Measurements from ENCODE around the gene B3GALNT1.
A peak's percentile ranks its signal among the peaks of the same experiment; 100 is the strongest.

B3GALNT1 gene

DNA sequence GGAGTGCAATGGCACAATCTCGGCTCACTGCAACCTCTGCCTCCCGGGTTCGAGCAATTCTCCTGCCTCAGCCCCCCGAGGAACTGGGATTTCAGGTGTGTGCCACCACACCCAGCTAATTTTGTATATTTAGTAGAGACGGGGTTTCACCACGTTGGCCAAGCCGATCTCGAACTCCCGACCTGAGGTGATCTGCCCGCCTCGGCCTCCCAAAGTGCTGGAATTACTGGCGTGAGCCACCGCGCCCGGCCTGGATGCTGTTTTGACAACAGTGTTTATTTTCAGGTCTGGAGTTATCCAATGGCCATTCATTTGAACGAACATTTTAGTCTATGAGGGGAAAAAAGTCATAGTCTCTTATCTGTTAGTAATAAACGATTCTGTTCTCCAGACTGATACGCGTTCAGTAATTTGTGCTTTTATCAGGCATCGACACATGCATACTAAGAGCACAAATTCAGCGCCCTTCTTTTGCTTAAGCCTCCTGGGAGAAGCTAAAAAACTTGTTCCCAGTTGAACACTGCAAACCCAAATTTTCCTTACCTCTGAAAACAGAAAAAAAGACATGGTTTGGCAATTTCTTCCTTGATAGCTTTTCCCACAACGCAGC, 1.3 kb downstream of the B3GALNT1 start:
- ChIA-PET CTCF (interaction anchor here (0.6 kb wide), 1 partner anchor 187 kb away, joined by 3 read pairs; no protein-coding TSS in a partner anchor), POLR2A (ENCODE audit: low non-redundant PET) (no interaction called here)
- TF ChIP-seq CTCF (conservative IDR thresholded peaks at IDR 0.05; ENCODE audit: low read depth) = no peak
- no peak overlapping the region for H3K27ac ChIP-seq
- DNase-seq (ENCODE audit: low spot score) = no peak

- CTCF ChIA-PET = no interaction called here
- POLR2A ChIA-PET (ENCODE audit: low non-redundant PET) = no interaction called here
- TF ChIP-seq CTCF (conservative IDR thresholded peaks at IDR 0.05; ENCODE audit: low read depth) = no peak
- no peak for DNase-seq (ENCODE audit: low spot score)
- H3K27ac ChIP-seq = no peak overlapping the region
These were observed 3.5 kb downstream of the B3GALNT1 start for GRCh38 chr3:161101609-161102008.

GRCh38 chr3:161100994-161101393, 4.2 kb downstream of the B3GALNT1 start:
- H3K27ac ChIP-seq = no peak overlapping the region
- ChIA-PET CTCF (interaction anchor here (0.5 kb wide), 1 partner anchor 50 kb away, joined by 4 read pairs; no protein-coding TSS in a partner anchor), POLR2A (ENCODE audit: low non-redundant PET) (no interaction called here)
- TF ChIP-seq CTCF (conservative IDR thresholded peaks at IDR 0.05; ENCODE audit: low read depth) = no peak
- DNase-seq (ENCODE audit: low spot score) = peak; percentile 38

DNA sequence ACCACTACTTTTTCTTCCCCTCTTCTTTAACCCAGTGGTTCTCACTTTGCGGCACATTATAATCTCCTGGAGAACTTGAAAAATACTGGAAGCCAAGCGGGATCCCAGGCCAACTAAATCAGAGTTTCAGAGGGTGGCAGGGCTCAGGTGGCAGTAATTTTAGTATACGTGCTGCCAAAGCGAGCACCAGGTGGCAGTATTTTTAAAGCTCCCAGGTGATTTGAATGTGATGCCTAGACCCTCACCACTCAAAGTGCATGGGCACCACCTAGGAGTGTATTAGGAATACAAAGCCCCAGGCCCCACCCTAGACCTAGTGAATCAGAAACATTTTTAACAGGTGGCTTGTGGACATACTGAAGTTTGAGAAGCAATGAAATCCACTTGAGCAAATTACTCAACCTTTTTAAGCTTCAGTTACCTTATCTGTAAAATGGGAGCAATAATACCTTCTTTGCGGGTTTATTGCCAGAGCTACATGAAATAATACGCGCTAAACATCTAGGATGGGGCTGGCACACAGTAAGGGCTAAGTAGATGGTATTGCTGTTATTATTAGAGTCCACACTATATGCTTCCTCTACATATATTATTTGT, 8.3 kb downstream of the B3GALNT1 start:
- peak; percentile 7 for DNase-seq (ENCODE audit: low spot score)
- H3K27ac ChIP-seq = no peak overlapping the region
- TF ChIP-seq CTCF (conservative IDR thresholded peaks at IDR 0.05; ENCODE audit: low read depth) = peak; percentile 18; the same call in 1 of the 2 replicates
- CTCF ChIA-PET = interaction anchor here (0.6 to 1.2 kb wide), 8 partner anchors 10 to 335 kb away, joined by 3 to 9 read pairs (median 3); no protein-coding TSS in a partner anchor
- POLR2A ChIA-PET (ENCODE audit: low non-redundant PET) = no interaction called here

DNA sequence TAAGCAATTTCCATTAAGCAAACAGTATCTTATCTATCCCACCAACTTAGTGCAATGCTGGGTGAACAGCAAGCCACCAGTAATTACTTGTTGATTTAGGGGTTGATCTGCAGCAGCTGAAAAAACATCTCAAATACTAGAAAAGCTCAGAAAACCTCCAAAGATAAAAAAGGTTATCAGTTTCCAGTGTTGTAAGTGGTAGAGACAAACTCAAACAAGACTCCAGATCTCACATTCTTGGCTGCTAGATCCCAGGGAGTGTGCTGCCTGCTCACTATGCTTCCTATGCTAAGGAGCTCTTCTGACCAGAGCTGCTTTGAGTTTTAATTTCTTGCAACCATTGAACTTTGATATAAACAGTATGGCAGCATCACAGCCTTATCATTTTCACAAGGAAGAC, 11.3 kb downstream of the B3GALNT1 start:
- CTCF ChIA-PET = interaction anchor here (0.6 kb wide), 1 partner anchor 181 kb away, joined by 3 read pairs; no protein-coding TSS in a partner anchor
- no peak for DNase-seq (ENCODE audit: low spot score)
- no peak for TF ChIP-seq CTCF (conservative IDR thresholded peaks at IDR 0.05; ENCODE audit: low read depth)
- POLR2A ChIA-PET (ENCODE audit: low non-redundant PET) = no interaction called here
- H3K27ac ChIP-seq = no peak overlapping the region

GRCh38 chr3:161084277-161084676, 20.9 kb downstream of the B3GALNT1 start:
- H3K27ac ChIP-seq = no peak overlapping the region
- no peak for DNase-seq (ENCODE audit: low spot score)
- CTCF ChIA-PET = no interaction called here
- POLR2A ChIA-PET (ENCODE audit: low non-redundant PET) = no interaction called here
- no peak for TF ChIP-seq CTCF (conservative IDR thresholded peaks at IDR 0.05; ENCODE audit: low read depth)
